K562 (cell line): ENCODE results near the gene ZSWIM3. TPM values are rescaled to one million over a fixed set of nuclear protein-coding genes. Genes with fewer than 3 reads are reported as not detected.

Experiments
- ATF6 ChIP-seq: sonication (generic); formaldehyde crosslinking; IDR thresholded peaks from 2 replicates; pipeline ENCODE4 v1.4.0; 2020; ENCODE audit warnings: mild to moderate bottlenecking, missing genetic modification reagents
- CEBPZ ChIP-seq: fragments of 150-350 bp; IDR thresholded peaks from 2 replicates; pipeline ENCODE4 v1.6.1; 2014; ENCODE audit warnings: low read depth, mild to moderate bottlenecking, low read length, borderline replicate concordance
- SP1 ChIP-seq: sonication (generic); formaldehyde crosslinking; IDR thresholded peaks from 2 replicates; pipeline ENCODE4 v1.8.1; 2022; ENCODE audit warnings: mild to moderate bottlenecking, missing genetic modification reagents
- ZKSCAN3 ChIP-seq: fragments of 250-450 bp; sonication (Bioruptor Pico); IDR thresholded peaks from 2 replicates; pipeline ENCODE4 v1.4.0; 2020
- polyA plus RNA-seq, 8 experiments: library from polyadenylated mRNA; depleted of rRNA in 4 of 8; stranded (reverse) in 5 of 8; unstranded in 3 of 8; fragments of >200 nt; fragmentation: Nextera tagmentation in 2 of 8; fragmentation: Illumina TruSeq in 1 of 8; extraction: Ambion mirVana in 2 of 8; extraction: Trizol in 1 of 8; gene quantifications; 2 replicates each; pipeline versions ENCODE4 v1.2.1 to v1.2.3, GENCODE V29; 2011 to 2014; ENCODE audit warnings: inconsistent platforms in 1 of 8, missing spikeins in 1 of 8
- total RNA-seq, 7 experiments: library from RNA; depleted of rRNA in 6 of 7; stranded (reverse); fragments of >200 nt in 6 of 7; fragmentation: Illumina TruSeq in 2 of 7; extraction: Trizol in 2 of 7; gene quantifications; 2 replicates each; pipeline versions ENCODE4 v1.2.1 to v1.2.3, GENCODE V29; 2011 to 2021; ENCODE audit warnings: low replicate concordance in 1 of 7
- TF ChIP-seq, protein P1 (sequence below): fragments of 450-650 bp; formaldehyde crosslinking; IDR thresholded peaks from 2 replicates; pipeline ENCODE4 v1.4.0; 2022; ENCODE audit warnings: missing genetic modification characterization
- TF ChIP-seq, protein P2 (sequence below): fragments of 450-650 bp; IDR thresholded peaks from 2 replicates; pipeline ENCODE4 v1.6.1; 2016; ENCODE audit warnings: missing biosample characterization, missing genetic modification characterization
- TF ChIP-seq, protein P3 (sequence below): IDR thresholded peaks from 3 replicates; pipeline ENCODE4 v1.6.1; 2011; ENCODE audit warnings: borderline replicate concordance, mild to moderate bottlenecking, moderate library complexity; ENCODE audit not compliant: insufficient read length; ENCODE audit errors: extremely low read depth

Gene ZSWIM3
- total and polyA plus RNA-seq, 9 of the 15 experiments (the other 6 are each of a cell fraction or from before 2014, with no cell fraction given): 1.7 to 4.3 (median 2.9) TPM

DNA sequence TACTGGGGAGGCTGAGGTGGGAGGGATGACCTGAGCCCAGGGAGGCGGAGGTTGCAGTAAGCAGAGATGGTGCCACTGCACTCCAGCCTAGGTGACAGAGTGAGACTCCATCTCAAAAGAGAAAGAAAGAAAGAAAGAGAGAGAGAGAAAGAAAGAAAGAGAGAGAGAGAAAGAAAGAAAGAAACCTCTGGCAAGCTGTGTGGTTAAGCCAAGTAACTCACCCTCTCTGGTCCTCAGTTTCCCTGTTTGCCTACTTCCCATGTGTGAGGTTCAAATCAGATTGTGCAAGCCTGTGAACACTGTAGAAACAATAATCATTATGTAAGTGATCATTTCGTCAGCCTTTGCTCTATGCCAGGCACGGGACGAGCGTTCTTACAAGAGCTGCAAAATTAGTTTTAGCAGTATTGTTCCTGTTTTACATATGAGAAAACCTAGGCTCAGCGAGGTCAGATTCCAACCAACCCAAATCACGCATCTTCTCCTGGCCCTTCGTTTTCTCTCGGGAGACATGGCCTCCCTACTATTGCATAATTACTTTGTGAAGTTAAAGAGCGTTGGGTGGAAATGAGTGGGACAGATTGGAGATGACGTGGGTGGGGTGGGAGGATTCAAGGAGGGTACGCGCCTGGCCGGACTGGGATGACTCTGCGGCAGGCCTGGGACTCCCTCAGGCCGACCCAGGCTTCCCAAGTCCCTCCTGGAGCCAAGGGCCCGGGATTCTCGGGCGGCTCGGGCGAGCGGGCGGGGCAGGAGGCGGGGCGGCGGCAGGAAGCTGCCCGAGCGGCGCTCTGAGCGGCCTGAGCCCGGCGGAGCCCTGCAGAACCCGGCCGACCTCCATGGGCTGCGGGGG is 24.2 kb upstream of the ZSWIM3 start, which contains the start of gene SNX21 (continued):
- TF ChIP-seq, protein P1, sequence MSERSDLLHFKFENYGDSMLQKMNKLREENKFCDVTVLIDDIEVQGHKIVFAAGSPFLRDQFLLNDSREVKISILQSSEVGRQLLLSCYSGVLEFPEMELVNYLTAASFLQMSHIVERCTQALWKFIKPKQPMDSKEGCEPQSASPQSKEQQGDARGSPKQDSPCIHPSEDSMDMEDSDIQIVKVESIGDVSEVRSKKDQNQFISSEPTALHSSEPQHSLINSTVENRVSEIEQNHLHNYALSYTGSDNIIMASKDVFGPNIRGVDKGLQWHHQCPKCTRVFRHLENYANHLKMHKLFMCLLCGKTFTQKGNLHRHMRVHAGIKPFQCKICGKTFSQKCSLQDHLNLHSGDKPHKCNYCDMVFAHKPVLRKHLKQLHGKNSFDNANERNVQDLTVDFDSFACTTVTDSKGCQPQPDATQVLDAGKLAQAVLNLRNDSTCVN (CRISPR knock-in tag): no peak
- TF ChIP-seq CEBPZ (no peak), SP1 (no peak), ZKSCAN3 (CRISPR knock-in tag) (no peak), ATF6 (CRISPR knock-in tag) (no peak)
- TF ChIP-seq, protein P2, sequence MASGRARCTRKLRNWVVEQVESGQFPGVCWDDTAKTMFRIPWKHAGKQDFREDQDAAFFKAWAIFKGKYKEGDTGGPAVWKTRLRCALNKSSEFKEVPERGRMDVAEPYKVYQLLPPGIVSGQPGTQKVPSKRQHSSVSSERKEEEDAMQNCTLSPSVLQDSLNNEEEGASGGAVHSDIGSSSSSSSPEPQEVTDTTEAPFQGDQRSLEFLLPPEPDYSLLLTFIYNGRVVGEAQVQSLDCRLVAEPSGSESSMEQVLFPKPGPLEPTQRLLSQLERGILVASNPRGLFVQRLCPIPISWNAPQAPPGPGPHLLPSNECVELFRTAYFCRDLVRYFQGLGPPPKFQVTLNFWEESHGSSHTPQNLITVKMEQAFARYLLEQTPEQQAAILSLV: no peak
- TF ChIP-seq, protein P3, sequence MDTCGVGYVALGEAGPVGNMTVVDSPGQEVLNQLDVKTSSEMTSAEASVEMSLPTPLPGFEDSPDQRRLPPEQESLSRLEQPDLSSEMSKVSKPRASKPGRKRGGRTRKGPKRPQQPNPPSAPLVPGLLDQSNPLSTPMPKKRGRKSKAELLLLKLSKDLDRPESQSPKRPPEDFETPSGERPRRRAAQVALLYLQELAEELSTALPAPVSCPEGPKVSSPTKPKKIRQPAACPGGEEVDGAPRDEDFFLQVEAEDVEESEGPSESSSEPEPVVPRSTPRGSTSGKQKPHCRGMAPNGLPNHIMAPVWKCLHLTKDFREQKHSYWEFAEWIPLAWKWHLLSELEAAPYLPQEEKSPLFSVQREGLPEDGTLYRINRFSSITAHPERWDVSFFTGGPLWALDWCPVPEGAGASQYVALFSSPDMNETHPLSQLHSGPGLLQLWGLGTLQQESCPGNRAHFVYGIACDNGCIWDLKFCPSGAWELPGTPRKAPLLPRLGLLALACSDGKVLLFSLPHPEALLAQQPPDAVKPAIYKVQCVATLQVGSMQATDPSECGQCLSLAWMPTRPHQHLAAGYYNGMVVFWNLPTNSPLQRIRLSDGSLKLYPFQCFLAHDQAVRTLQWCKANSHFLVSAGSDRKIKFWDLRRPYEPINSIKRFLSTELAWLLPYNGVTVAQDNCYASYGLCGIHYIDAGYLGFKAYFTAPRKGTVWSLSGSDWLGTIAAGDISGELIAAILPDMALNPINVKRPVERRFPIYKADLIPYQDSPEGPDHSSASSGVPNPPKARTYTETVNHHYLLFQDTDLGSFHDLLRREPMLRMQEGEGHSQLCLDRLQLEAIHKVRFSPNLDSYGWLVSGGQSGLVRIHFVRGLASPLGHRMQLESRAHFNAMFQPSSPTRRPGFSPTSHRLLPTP: no peak
